EH (cell line): ENCODE data around the gene FBRSL1.

Source experiments
- DNase-seq: peaks from one replicate; pipeline ENCODE4 v3.0.0-alpha.2; 2015; ENCODE audit warnings: low read depth

Gene FBRSL1

GRCh38 chr12:132511516-132512196, 21.7 kb downstream of the FBRSL1 start:
- no peak for DNase-seq

- DNase-seq, result no peak
Measured at GRCh38 chr12:132512197-132513069, 22.5 kb downstream of the FBRSL1 start.

- peak; percentile 33 for DNase-seq
Measured at GRCh38 chr12:132513070-132513398, 23.1 kb downstream of the FBRSL1 start.

- DNase-seq, result no peak
Measured at GRCh38 chr12:132513458-132514135, 23.6 kb downstream of the FBRSL1 start.

- DNase-seq, result no peak
Measured at GRCh38 chr12:132514216-132514820, 24.4 kb downstream of the FBRSL1 start.

GRCh38 chr12:132514838-132515237, 24.9 kb downstream of the FBRSL1 start:
- DNase-seq, result no peak

- no peak for DNase-seq
Measured at GRCh38 chr12:132516095-132517012, 26.4 kb downstream of the FBRSL1 start.

- DNase-seq, result no peak
Measured at GRCh38 chr12:132517013-132517739, 27.2 kb downstream of the FBRSL1 start.

GRCh38 chr12:132517740-132518100, 27.8 kb downstream of the FBRSL1 start:
- no peak for DNase-seq

GRCh38 chr12:132518354-132518992, 28.5 kb downstream of the FBRSL1 start:
- DNase-seq, result no peak

GRCh38 chr12:132520421-132521199, 30.7 kb downstream of the FBRSL1 start:
- DNase-seq, result no peak

GRCh38 chr12:132521200-132521580, 31.2 kb downstream of the FBRSL1 start:
- DNase-seq, result no peak

- no peak for DNase-seq
Measured at GRCh38 chr12:132521712-132522292, 31.9 kb downstream of the FBRSL1 start.

GRCh38 chr12:132522592-132523380, 32.8 kb downstream of the FBRSL1 start:
- no peak for DNase-seq

- DNase-seq, result peak; percentile 59
Measured at GRCh38 chr12:132523576-132524331, 33.8 kb downstream of the FBRSL1 start.

GRCh38 chr12:132524405-132524804, 34.5 kb downstream of the FBRSL1 start:
- peak; percentile 41 for DNase-seq

GRCh38 chr12:132525011-132525832, 35.3 kb downstream of the FBRSL1 start:
- no peak for DNase-seq
